Neural cell (in vitro differentiated cells): Measurements from ENCODE around the gene LMBRD2. TPM values are rescaled to one million over a fixed set of nuclear protein-coding genes. Genes with fewer than 3 reads are reported as not detected.
"Not testable (repeated sequence)": the region's sequence is repeated elsewhere in the genome, so short reads cannot be mapped to it uniquely, and the experiment has no call there.

ENCODE experiments used
- H2AFZ ChIP-seq: fragments of 200-600, 300-800 bp; sonication (generic), shearing (Covaris generic); 2 replicates; pipeline ENCODE4 v1.6.0; 2014; ENCODE audit warnings: low read depth, mild to moderate bottlenecking, antibody characterized with exemption, low read length, moderate library complexity
- H3F3A ChIP-seq: fragments of 200-600 bp; shearing (Covaris generic); 2 replicates; pipeline ENCODE4 v1.6.1; 2016; ENCODE audit warnings: mild to moderate bottlenecking, moderate library complexity, mixed read lengths, antibody characterized with exemption, low read length; ENCODE audit not compliant: insufficient read depth, poor library complexity, severe bottlenecking
- H3K27ac ChIP-seq: fragments of 200-600, 300-800 bp; sonication (generic), shearing (Covaris generic); 2 replicates; pipeline ENCODE4 v1.5.1; 2014; ENCODE audit warnings: mild to moderate bottlenecking, low read length, moderate library complexity
- H3K27me3 ChIP-seq: fragments of 300-800, 200-600 bp; sonication (generic), shearing (Covaris generic); 2 replicates; pipeline ENCODE4 v1.6.0; 2014; ENCODE audit warnings: mild to moderate bottlenecking, low read depth, low read length, moderate library complexity; ENCODE audit not compliant: insufficient read depth
- H3K36me3 ChIP-seq: fragments of 300-800, 200-600 bp; sonication (generic), shearing (Covaris generic); 2 replicates; pipeline ENCODE4 v1.5.1; 2014; ENCODE audit warnings: mild to moderate bottlenecking, antibody characterized with exemption, low read length, moderate library complexity; ENCODE audit not compliant: insufficient read depth
- H3K4me2 ChIP-seq: fragments of 300-800, 200-600 bp; sonication (generic), shearing (Covaris generic); 2 replicates; pipeline ENCODE4 v1.6.0; 2014; ENCODE audit warnings: mild to moderate bottlenecking, low read length
- H3K4me3 ChIP-seq: fragments of 300-800, 200-600 bp; sonication (generic), shearing (Covaris generic); 2 replicates; pipeline ENCODE4 v1.5.1; 2014; ENCODE audit warnings: mild to moderate bottlenecking, low read length, moderate library complexity
- H3K79me2 ChIP-seq: fragments of 200-600 bp; shearing (Covaris generic); replicated peaks from 2 replicates; pipeline ENCODE4 v1.6.0; 2014; ENCODE audit warnings: mild to moderate bottlenecking, low read length, moderate library complexity; ENCODE audit not compliant: insufficient read depth
- H3K9ac ChIP-seq: fragments of 300-800, 200-600 bp; sonication (generic), shearing (Covaris generic); 2 replicates; pipeline ENCODE4 v1.6.1; 2016; ENCODE audit warnings: mild to moderate bottlenecking, low read length, mixed read lengths
- H3K9me2 ChIP-seq: fragments of 200-600 bp; shearing (Covaris generic); 2 replicates; pipeline ENCODE4 v1.6.1; 2016; ENCODE audit warnings: mild to moderate bottlenecking, low read length, mixed read lengths; ENCODE audit not compliant: insufficient read depth
- H3K9me3 ChIP-seq: fragments of 200-600, 300-800 bp; sonication (generic), shearing (Covaris generic); 2 replicates; pipeline ENCODE4 v1.6.1; 2016; ENCODE audit warnings: mild to moderate bottlenecking, mixed run types, low read length, moderate library complexity, mixed read lengths
- H4K20me1 ChIP-seq: fragments of 200-600 bp; shearing (Covaris generic); 2 replicates; pipeline ENCODE4 v1.6.1; 2016; ENCODE audit warnings: mild to moderate bottlenecking, mixed run types; ENCODE audit not compliant: insufficient read depth
- EP300 ChIP-seq: fragments of 450-650 bp; conservative IDR thresholded peaks from 2 replicates; pipeline ENCODE4 v1.6.1; 2014; ENCODE audit warnings: antibody characterized with exemption, mild to moderate bottlenecking, moderate library complexity; ENCODE audit not compliant: poor library complexity, severe bottlenecking
- EZH2 ChIP-seq: fragments of 200-600, 300-800 bp; shearing (Covaris generic), sonication (generic); IDR thresholded peaks from 2 replicates; pipeline ENCODE4 v1.6.1; 2014; ENCODE audit warnings: antibody characterized with exemption, low read length, borderline replicate concordance, mild to moderate bottlenecking; ENCODE audit not compliant: insufficient read depth, poor library complexity, severe bottlenecking
- MXI1 ChIP-seq: fragments of 450-650 bp; conservative IDR thresholded peaks from 2 replicates; pipeline ENCODE4 v1.6.1; 2014; ENCODE audit warnings: antibody characterized with exemption, mild to moderate bottlenecking; ENCODE audit not compliant: poor library complexity, severe bottlenecking
- POLR2AphosphoS5 ChIP-seq: IDR thresholded peaks from 2 replicates; pipeline ENCODE4 v1.6.1; 2012
- RAD21 ChIP-seq: fragments of 450-650 bp; conservative IDR thresholded peaks from 2 replicates; pipeline ENCODE4 v1.6.1; 2014; ENCODE audit warnings: antibody characterized with exemption, mild to moderate bottlenecking, moderate library complexity
- SMC3 ChIP-seq: fragments of 450-650 bp; conservative IDR thresholded peaks from 2 replicates; pipeline ENCODE4 v1.6.1; 2014; ENCODE audit warnings: antibody characterized with exemption, mild to moderate bottlenecking, moderate library complexity; ENCODE audit not compliant: poor library complexity
- TAF1 ChIP-seq: IDR thresholded peaks from 2 replicates; pipeline ENCODE4 v1.6.1; 2012; ENCODE audit warnings: low read depth
- polyA plus RNA-seq: library from polyadenylated mRNA; depleted of rRNA; stranded (reverse); fragments of >200 nt; gene quantifications from 2 replicates; pipeline ENCODE4 v1.2.3, GENCODE V29; 2014
- TF ChIP-seq, protein P1 (sequence below): fragments of 450-650 bp; IDR thresholded peaks from 2 replicates; pipeline ENCODE4 v1.5.1; 2014; ENCODE audit warnings: antibody characterized with exemption, mild to moderate bottlenecking, moderate library complexity; ENCODE audit not compliant: poor library complexity, severe bottlenecking
- TF ChIP-seq, protein P2 (sequence below): IDR thresholded peaks from 2 replicates; pipeline ENCODE4 v1.6.1; 2012; ENCODE audit warnings: borderline replicate concordance

LMBRD2 gene
- polyA plus RNA-seq, 1 donor from 2014 or later = 25.7 TPM

DNA sequence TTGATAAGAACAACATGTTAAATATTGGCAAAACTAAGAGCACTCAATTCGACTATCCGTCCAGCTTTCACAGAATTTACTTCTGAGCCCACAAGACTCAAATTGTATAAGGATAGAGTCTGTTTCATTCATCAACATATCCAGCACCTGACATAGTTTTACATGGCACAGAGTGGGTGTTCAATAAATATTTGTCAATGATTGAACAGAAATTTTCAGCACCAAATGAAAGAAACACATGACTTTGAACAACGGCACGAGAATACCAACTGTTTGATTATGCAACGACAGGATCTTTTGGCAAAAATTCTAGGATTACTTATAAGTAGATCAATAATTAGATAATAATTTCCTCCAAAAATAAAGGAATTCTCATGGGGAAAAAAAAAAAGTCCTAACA lies 42.1 kb upstream of the LMBRD2 start:
- no peaks in the 10 kb centered on the region for H4K20me1 ChIP-seq
- no peak overlapping the region for H3K27ac ChIP-seq
- no peaks in the 10 kb centered on the region for H3F3A ChIP-seq
- no peaks in the 10 kb centered on the region for H3K27me3 ChIP-seq
- no peak overlapping the region for H3K4me3 ChIP-seq
- H2AFZ ChIP-seq = no peak overlapping the region
- H3K4me2 ChIP-seq = no peak overlapping the region
- TF ChIP-seq, protein P1, sequence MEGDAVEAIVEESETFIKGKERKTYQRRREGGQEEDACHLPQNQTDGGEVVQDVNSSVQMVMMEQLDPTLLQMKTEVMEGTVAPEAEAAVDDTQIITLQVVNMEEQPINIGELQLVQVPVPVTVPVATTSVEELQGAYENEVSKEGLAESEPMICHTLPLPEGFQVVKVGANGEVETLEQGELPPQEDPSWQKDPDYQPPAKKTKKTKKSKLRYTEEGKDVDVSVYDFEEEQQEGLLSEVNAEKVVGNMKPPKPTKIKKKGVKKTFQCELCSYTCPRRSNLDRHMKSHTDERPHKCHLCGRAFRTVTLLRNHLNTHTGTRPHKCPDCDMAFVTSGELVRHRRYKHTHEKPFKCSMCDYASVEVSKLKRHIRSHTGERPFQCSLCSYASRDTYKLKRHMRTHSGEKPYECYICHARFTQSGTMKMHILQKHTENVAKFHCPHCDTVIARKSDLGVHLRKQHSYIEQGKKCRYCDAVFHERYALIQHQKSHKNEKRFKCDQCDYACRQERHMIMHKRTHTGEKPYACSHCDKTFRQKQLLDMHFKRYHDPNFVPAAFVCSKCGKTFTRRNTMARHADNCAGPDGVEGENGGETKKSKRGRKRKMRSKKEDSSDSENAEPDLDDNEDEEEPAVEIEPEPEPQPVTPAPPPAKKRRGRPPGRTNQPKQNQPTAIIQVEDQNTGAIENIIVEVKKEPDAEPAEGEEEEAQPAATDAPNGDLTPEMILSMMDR = no peak
- TF ChIP-seq TAF1 (no peak), EZH2 (no peak), SMC3 (no peak), EP300 (no peak), MXI1 (no peak), RAD21 (no peak), POLR2AphosphoS5 (no peak)
- TF ChIP-seq, protein P2, sequence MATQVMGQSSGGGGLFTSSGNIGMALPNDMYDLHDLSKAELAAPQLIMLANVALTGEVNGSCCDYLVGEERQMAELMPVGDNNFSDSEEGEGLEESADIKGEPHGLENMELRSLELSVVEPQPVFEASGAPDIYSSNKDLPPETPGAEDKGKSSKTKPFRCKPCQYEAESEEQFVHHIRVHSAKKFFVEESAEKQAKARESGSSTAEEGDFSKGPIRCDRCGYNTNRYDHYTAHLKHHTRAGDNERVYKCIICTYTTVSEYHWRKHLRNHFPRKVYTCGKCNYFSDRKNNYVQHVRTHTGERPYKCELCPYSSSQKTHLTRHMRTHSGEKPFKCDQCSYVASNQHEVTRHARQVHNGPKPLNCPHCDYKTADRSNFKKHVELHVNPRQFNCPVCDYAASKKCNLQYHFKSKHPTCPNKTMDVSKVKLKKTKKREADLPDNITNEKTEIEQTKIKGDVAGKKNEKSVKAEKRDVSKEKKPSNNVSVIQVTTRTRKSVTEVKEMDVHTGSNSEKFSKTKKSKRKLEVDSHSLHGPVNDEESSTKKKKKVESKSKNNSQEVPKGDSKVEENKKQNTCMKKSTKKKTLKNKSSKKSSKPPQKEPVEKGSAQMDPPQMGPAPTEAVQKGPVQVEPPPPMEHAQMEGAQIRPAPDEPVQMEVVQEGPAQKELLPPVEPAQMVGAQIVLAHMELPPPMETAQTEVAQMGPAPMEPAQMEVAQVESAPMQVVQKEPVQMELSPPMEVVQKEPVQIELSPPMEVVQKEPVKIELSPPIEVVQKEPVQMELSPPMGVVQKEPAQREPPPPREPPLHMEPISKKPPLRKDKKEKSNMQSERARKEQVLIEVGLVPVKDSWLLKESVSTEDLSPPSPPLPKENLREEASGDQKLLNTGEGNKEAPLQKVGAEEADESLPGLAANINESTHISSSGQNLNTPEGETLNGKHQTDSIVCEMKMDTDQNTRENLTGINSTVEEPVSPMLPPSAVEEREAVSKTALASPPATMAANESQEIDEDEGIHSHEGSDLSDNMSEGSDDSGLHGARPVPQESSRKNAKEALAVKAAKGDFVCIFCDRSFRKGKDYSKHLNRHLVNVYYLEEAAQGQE = no peak
- no peaks in the 10 kb centered on the region for H3K9me2 ChIP-seq
- peaks cover 3% of the 10 kb centered on the region for H3K36me3 ChIP-seq
- H3K9ac ChIP-seq = no peak overlapping the region
- H3K9me3 ChIP-seq = no peaks in the 10 kb centered on the region
- H3K79me2 ChIP-seq = no peaks in the 10 kb centered on the region

DNA sequence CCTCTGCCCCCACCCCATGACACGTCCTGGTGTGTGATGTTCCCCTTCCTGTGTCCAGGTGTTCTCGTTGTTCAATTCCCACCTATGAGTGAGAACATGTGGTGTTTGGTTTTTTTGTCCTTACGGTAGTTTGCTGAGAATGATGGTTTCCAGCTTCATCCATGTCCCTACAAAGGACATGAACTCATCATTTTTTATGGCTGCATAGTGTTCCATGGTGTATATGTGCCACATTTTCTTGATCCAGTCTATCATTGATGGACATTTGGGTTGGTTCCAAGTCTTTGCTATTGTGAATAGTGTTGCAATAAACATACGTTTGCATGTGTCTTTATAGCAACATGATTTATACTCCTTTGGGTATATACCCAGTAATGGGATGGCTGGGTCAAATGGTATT lies 32.7 kb upstream of the LMBRD2 start:
- H3F3A ChIP-seq, H3K9me2 ChIP-seq, H3K9me3 ChIP-seq, H4K20me1 ChIP-seq, H3K9ac ChIP-seq, H3K27me3 ChIP-seq, H3K79me2 ChIP-seq, H2AFZ ChIP-seq, H3K4me3 ChIP-seq, H3K27ac ChIP-seq, H3K4me2 ChIP-seq: not testable (repeated sequence)
- H3K36me3 ChIP-seq = peaks cover 14% of the 10 kb centered on the region

DNA sequence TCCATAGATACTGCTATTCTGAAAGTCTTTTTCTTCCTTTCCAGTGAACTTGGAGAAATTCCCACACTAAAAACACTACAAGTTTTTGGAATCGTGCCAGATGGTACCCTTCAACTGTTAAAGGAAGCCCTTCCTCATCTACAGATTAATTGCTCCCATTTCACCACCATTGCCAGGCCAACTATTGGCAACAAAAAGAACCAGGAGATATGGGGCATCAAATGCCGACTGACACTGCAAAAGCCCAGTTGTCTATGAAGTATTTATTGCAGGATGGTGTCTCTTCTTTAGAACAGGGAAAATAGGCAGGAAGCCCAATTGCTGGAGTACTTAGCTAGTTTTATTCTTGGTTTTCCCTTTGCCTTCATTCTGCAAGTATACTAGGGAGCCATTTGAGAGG lies 30.1 kb upstream of the LMBRD2 start:
- Histone ChIP-seq H3K27ac (no peak overlapping the region), H3K9ac (no peak overlapping the region), H3K27me3 (no peaks in the 10 kb centered on the region), H3K4me2 (no peak overlapping the region), H4K20me1 (no peaks in the 10 kb centered on the region), H3K36me3 (peaks cover 14% of the 10 kb centered on the region), H3K9me3 (no peaks in the 10 kb centered on the region), H2AFZ (no peak overlapping the region), H3K79me2 (no peaks in the 10 kb centered on the region), H3F3A (no peaks in the 10 kb centered on the region), H3K9me2 (no peaks in the 10 kb centered on the region), H3K4me3 (no peak overlapping the region)
- TF ChIP-seq TAF1 (no peak), POLR2AphosphoS5 (no peak), RAD21 (no peak), EZH2 (no peak), SMC3 (no peak), EP300 (no peak), MXI1 (no peak)
- TF ChIP-seq, protein P1 = no peak
- TF ChIP-seq, protein P2 = no peak
